HEK293 (cell line): Measurements from ENCODE around the gene TTLL4.

Source experiments
- CTCF ChIA-PET: fragments of 350-600 bp; formaldehyde crosslinking; extraction: SDS; loops from one replicate; lab custom pipeline; 2021; ENCODE audit warnings: antibody characterized with exemption; lab: Yijun Ruan, JAX
- POLR2A ChIA-PET: fragments of 300-600 bp; formaldehyde crosslinking; extraction: SDS; loops from one replicate; lab custom pipeline; 2020; ENCODE audit warnings: antibody characterized with exemption, inconsistent platforms; lab: Yijun Ruan, JAX
- H3K27ac ChIP-seq: fragments of 200-500 bp; sonication (Bioruptor generic); 2 replicates; pipeline ENCODE4 v1.5.1; 2014; ENCODE audit warnings: low read depth, low read length, control low read depth, inconsistent platforms; ENCODE audit errors: extremely low read depth
- H3K36me3 ChIP-seq, 2 experiments: fragments of 200-500 bp in 1 of 2; sonication (Bioruptor generic) in 1 of 2; 1 replicate in 1 of 2; 2 replicates in 1 of 2; pipeline ENCODE4 v1.5.1; 2014 to 2017; ENCODE audit warnings: inconsistent platforms in 2 of 2, low read length in 2 of 2; ENCODE audit not compliant: control insufficient read depth in 2 of 2, insufficient read depth in 1 of 2
- H3K4me1 ChIP-seq: fragments of 200-500 bp; sonication (Bioruptor generic); 2 replicates; pipeline ENCODE4 v1.5.1; 2014; ENCODE audit warnings: mild to moderate bottlenecking, low read length, inconsistent platforms; ENCODE audit not compliant: control insufficient read depth, insufficient read depth
- H3K4me3 ChIP-seq: 2 replicates; pipeline ENCODE4 v1.5.1; 2011; ENCODE audit warnings: low read depth, mild to moderate bottlenecking, control low read depth, low read length, moderate library complexity
- H3K9me3 ChIP-seq: fragments of 200-500 bp; sonication (Bioruptor generic); 2 replicates; pipeline ENCODE4 v1.5.1; 2014; ENCODE audit warnings: low read depth, low read length, inconsistent platforms; ENCODE audit not compliant: control insufficient read depth, insufficient read depth
- ATF2 ChIP-seq: fragments of 450-650 bp; formaldehyde crosslinking; IDR thresholded peaks from 2 replicates; pipeline ENCODE4 v1.5.1; 2016; ENCODE audit warnings: missing biosample characterization, missing genetic modification characterization, low read depth
- HOXA7 ChIP-seq: sonication (generic); formaldehyde crosslinking; IDR thresholded peaks from 2 replicates; pipeline ENCODE4 v1.8.1; 2022; ENCODE audit warnings: missing genetic modification reagents, borderline replicate concordance
- OSR2 ChIP-seq: fragments of 450-650 bp; formaldehyde crosslinking; IDR thresholded peaks from 2 replicates; pipeline ENCODE4 v1.5.1; 2016; ENCODE audit warnings: missing biosample characterization, missing genetic modification characterization
- PRDM4 ChIP-seq: fragments of 450-650 bp; formaldehyde crosslinking; IDR thresholded peaks from 2 replicates; pipeline ENCODE4 v1.5.1; 2017; ENCODE audit warnings: missing biosample characterization, missing genetic modification characterization
- PRDM6 ChIP-seq: fragments of 450-650 bp; formaldehyde crosslinking; IDR thresholded peaks from 2 replicates; pipeline ENCODE4 v1.5.1; 2017; ENCODE audit warnings: missing biosample characterization, missing genetic modification characterization
- WT1 ChIP-seq: fragments of 450-650 bp; formaldehyde crosslinking; IDR thresholded peaks from 2 replicates; pipeline ENCODE4 v1.5.1; 2016; ENCODE audit warnings: missing biosample characterization, missing genetic modification characterization
- ZFP69B ChIP-seq: fragments of 450-650 bp; formaldehyde crosslinking; IDR thresholded peaks from 2 replicates; pipeline ENCODE4 v1.5.1; 2016; ENCODE audit warnings: missing biosample characterization, missing genetic modification characterization
- ZNF112 ChIP-seq: fragments of 450-650 bp; formaldehyde crosslinking; IDR thresholded peaks from 2 replicates; pipeline ENCODE4 v1.5.0; 2017; ENCODE audit warnings: missing biosample characterization, missing genetic modification characterization
- ZNF114 ChIP-seq: fragments of 450-650 bp; formaldehyde crosslinking; IDR thresholded peaks from 2 replicates; pipeline ENCODE4 v1.5.0; 2017; ENCODE audit warnings: missing biosample characterization, missing genetic modification characterization
- ZNF23 ChIP-seq: fragments of 450-650 bp; formaldehyde crosslinking; IDR thresholded peaks from 2 replicates; pipeline ENCODE4 v1.5.1; 2016; ENCODE audit warnings: missing biosample characterization, missing genetic modification characterization, borderline replicate concordance
- ZNF26 ChIP-seq: fragments of 450-650 bp; formaldehyde crosslinking; IDR thresholded peaks from 2 replicates; pipeline ENCODE4 v1.5.1; 2016; ENCODE audit warnings: missing biosample characterization, missing genetic modification characterization
- ZNF37A ChIP-seq: fragments of 450-650 bp; IDR thresholded peaks from 2 replicates; pipeline ENCODE4 v1.5.1; 2018; ENCODE audit warnings: missing biosample characterization, missing genetic modification characterization
- ZNF391 ChIP-seq: fragments of 450-650 bp; formaldehyde crosslinking; IDR thresholded peaks from 2 replicates; pipeline ENCODE4 v1.5.1; 2016; ENCODE audit warnings: low read depth, missing biosample characterization, missing genetic modification characterization, borderline replicate concordance
- ZNF404 ChIP-seq: fragments of 450-650 bp; formaldehyde crosslinking; IDR thresholded peaks from 2 replicates; pipeline ENCODE4 v1.5.1; 2017; ENCODE audit warnings: missing biosample characterization, missing genetic modification characterization
- ZNF449 ChIP-seq: fragments of 450-650 bp; formaldehyde crosslinking; IDR thresholded peaks from 2 replicates; pipeline ENCODE4 v1.5.1; 2017; ENCODE audit warnings: missing biosample characterization, mild to moderate bottlenecking, missing genetic modification characterization, moderate library complexity
- ZNF473 ChIP-seq: fragments of 450-650 bp; formaldehyde crosslinking; IDR thresholded peaks from 2 replicates; pipeline ENCODE4 v1.5.1; 2017; ENCODE audit warnings: missing biosample characterization, missing genetic modification characterization
- ZNF514 ChIP-seq: fragments of 450-650 bp; formaldehyde crosslinking; IDR thresholded peaks from 2 replicates; pipeline ENCODE4 v1.5.1; 2016; ENCODE audit warnings: missing biosample characterization, missing genetic modification characterization
- ZNF521 ChIP-seq: fragments of 450-650 bp; formaldehyde crosslinking; IDR thresholded peaks from 2 replicates; pipeline ENCODE4 v1.5.1; 2017; ENCODE audit warnings: missing biosample characterization, mild to moderate bottlenecking, missing genetic modification characterization
- ZNF623 ChIP-seq: fragments of 450-650 bp; formaldehyde crosslinking; IDR thresholded peaks from 2 replicates; pipeline ENCODE4 v1.5.1; 2016; ENCODE audit warnings: missing biosample characterization, missing genetic modification characterization
- ZNF707 ChIP-seq: fragments of 450-650 bp; formaldehyde crosslinking; IDR thresholded peaks from 2 replicates; pipeline ENCODE4 v1.5.1; 2016; ENCODE audit warnings: missing biosample characterization, missing genetic modification characterization
- ZNF830 ChIP-seq: fragments of 450-650 bp; IDR thresholded peaks from 2 replicates; pipeline ENCODE4 v1.5.0; 2018; ENCODE audit warnings: missing biosample characterization, missing genetic modification characterization, low read depth, mild to moderate bottlenecking, moderate library complexity
- ZSCAN30 ChIP-seq: fragments of 450-650 bp; IDR thresholded peaks from 2 replicates; pipeline ENCODE4 v1.5.1; 2018; ENCODE audit warnings: missing biosample characterization, mild to moderate bottlenecking, missing genetic modification characterization, moderate library complexity

The TTLL4 gene

GRCh38 chr2:218799990-218800389 is 89.4 kb downstream of the TTLL4 start (continued):
- TF ChIP-seq PRDM6 (tag by site-specific recombination) (no peak), ZNF37A (tag by site-specific recombination) (no peak), ZNF112 (tag by site-specific recombination) (no peak), ZNF23 (tag by site-specific recombination) (no peak), ZNF830 (tag by site-specific recombination) (no peak), ZFP69B (tag by site-specific recombination) (no peak)

GRCh38 chr2:218802386-218802994 is 91.9 kb downstream of the TTLL4 start:
- Histone ChIP-seq H3K9me3 (no peaks in the 10 kb centered on the region), H3K36me3 (no peaks in the 10 kb centered on the region), H3K4me1 (peaks cover 28% of the 10 kb centered on the region), H3K27ac (no peak overlapping the region), H3K4me3 (no peak overlapping the region)
- POLR2A ChIA-PET = no interaction called here
- no peak for TF ChIP-seq ZNF114 (tag by site-specific recombination)
- TF ChIP-seq ZNF449 (tag by site-specific recombination) = no peak
- no peak for TF ChIP-seq WT1
- no peak for TF ChIP-seq ZNF26
- no peak for TF ChIP-seq ZNF707 (tag by site-specific recombination)
- no peak for TF ChIP-seq ZNF391 (tag by site-specific recombination)
- no peak for TF ChIP-seq ZNF473
- CTCF ChIA-PET = interaction anchor here (0.7 kb wide), 1 partner anchor 492 kb away, joined by 3 read pairs; no protein-coding TSS in a partner anchor

- ChIA-PET POLR2A (no interaction called here), CTCF (no interaction called here)
- Histone ChIP-seq H3K27ac (no peak overlapping the region), H3K36me3 (no peaks in the 10 kb centered on the region), H3K4me3 (no peak overlapping the region), H3K9me3 (no peaks in the 10 kb centered on the region), H3K4me1 (peaks cover 22% of the 10 kb centered on the region)
- TF ChIP-seq ZSCAN30 (tag by site-specific recombination) = no peak
- no peak for TF ChIP-seq ZNF623 (tag by site-specific recombination)
- TF ChIP-seq PRDM4 (tag by site-specific recombination) = no peak
- no peak for TF ChIP-seq ZNF514 (tag by site-specific recombination)
- no peak for TF ChIP-seq OSR2
- TF ChIP-seq ZNF404 = no peak
- no peak for TF ChIP-seq HOXA7 (CRISPR knock-in tag)
- no peak for TF ChIP-seq ZNF521 (tag by site-specific recombination)
- TF ChIP-seq ATF2 = no peak
Measured at GRCh38 chr2:218804817-218805216, 94.2 kb downstream of the TTLL4 start.
